ENCODE data around the gene ZNF217. TPM values are rescaled to one million over a fixed set of nuclear protein-coding genes. Genes with fewer than 3 reads are reported as not detected.
"Not testable (repeated sequence)": the region's sequence is repeated elsewhere in the genome, so short reads cannot be mapped to it uniquely, and the experiment has no call there.

Gene ZNF217
- total RNA-seq, 1 donor from 2014 or later = 76.3 TPM

- Mint-ChIP-seq H3K36me3 (ENCODE audit: insufficient read depth) (no peaks in the 10 kb centered on the region), H3K9me3 (ENCODE audit: low read depth) (no peaks in the 10 kb centered on the region), H3K4me3 (ENCODE audit: low read depth) (no peak overlapping the region), H3K4me1 (ENCODE audit: low read depth) (peaks cover 18% of the 10 kb centered on the region), H3K27ac (no peak overlapping the region), H3K27me3 (no peaks in the 10 kb centered on the region)
- no peak for TF ChIP-seq CTCF (IDR thresholded peaks at IDR 0.05; ENCODE audit: unreplicated experiment)
- DNase-seq (ENCODE audit: low spot score, unreplicated experiment) = no peak
These were observed 20.1 kb upstream of the ZNF217 start for GRCh38 chr20:53613748-53614147.

DNA sequence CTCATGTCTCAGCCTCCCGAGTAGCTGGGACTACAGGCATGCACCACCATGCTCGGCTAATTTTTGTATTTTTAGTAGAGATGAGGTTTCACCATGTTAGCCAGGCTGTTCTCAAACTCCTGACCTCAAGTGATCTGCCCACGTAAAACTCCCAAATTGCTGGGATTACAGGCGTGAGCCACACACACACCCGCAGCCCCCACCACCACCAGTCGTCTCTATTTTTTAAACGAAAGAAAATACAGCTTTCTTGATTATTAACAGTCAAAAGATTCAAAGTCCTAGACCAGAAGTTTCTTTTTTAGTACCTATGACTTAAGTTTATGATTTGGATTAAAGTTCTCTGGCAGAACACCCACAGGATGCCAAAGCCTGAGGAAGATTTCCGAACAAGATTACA, 18.6 kb upstream of the ZNF217 start:
- H3K27ac Mint-ChIP-seq; H3K36me3 Mint-ChIP-seq (ENCODE audit: insufficient read depth); H3K4me3 Mint-ChIP-seq (ENCODE audit: low read depth); H3K27me3 Mint-ChIP-seq; DNase-seq (ENCODE audit: low spot score, unreplicated experiment); H3K9me3 Mint-ChIP-seq (ENCODE audit: low read depth): not testable (repeated sequence)
- peaks cover 18% of the 10 kb centered on the region for H3K4me1 Mint-ChIP-seq (ENCODE audit: low read depth)

DNA sequence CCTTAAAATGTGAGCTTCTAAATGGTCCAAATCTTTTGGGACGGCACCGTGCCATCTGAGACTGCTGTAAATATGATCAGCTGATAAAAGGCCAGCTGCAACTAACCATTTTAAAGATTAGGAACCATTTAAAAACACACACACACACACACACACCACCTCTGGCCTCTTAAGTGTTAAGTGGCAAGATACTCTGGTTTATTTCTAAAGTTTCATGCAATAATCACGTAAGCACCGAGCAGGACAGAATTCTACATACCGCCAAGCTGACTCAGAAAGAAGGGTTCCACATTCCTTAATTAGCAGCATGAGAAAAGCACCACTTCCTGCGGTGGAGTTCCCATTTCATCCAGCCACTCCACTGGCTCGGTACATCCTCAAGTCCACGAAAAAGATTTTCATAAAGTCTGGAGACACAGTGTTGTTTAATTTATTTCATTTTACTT, 17.8 kb upstream of the ZNF217 start:
- Mint-ChIP-seq H3K4me3 (ENCODE audit: low read depth) (no peak overlapping the region), H3K9me3 (ENCODE audit: low read depth) (no peaks in the 10 kb centered on the region)

DNA sequence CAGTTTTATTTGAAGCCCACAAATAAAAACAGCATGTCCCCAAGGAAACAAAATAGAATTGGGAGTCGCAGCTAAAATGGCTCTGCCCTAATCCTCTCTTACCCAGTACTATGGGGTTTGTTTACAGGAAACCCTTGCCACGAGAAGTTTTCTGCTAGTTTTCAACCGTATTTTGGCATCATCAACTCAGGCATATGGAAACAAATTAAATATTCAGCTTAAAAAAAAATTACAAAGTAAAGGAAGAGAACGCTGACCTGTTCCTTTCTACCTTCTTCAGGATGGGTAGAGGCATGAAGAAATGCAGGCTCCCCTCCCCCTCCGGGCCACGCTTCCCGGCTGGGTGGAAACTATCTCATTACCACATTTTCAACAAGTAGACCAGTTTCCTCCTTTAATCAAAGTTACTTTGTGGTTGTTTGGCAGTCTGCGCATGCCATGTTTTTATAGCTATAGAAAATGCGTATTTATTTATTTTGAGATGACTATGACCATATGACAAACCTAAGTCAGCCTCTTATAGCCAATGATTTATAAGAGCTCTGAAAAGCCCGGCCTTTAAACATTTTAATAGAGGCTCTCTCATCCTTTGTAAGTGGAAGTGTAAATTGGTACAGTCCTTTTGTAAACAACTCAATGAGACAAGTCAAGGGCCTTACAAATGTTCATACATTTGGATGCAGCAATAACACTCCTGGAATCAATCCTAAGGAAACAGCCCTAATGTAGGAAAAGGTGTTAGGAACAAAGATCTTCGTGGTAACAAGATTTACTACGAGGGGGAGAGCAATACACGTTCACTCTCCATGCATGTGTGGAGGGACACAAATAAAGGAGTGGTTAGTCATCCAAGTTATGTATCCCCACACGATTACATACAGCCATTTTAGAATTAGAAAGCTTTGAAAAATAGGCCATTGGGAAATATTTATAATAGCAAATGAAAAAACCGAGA, 16.1 kb upstream of the ZNF217 start:
- Mint-ChIP-seq H3K9me3 (ENCODE audit: low read depth) (no peaks in the 10 kb centered on the region), H3K27ac (peak overlapping the region; percentile 64), H3K4me3 (ENCODE audit: low read depth) (no peak overlapping the region), H3K4me1 (ENCODE audit: low read depth) (peaks cover 18% of the 10 kb centered on the region), H3K27me3 (no peaks in the 10 kb centered on the region), H3K36me3 (ENCODE audit: insufficient read depth) (no peaks in the 10 kb centered on the region)
- DNase-seq (ENCODE audit: low spot score, unreplicated experiment) = no peak
- no peak for TF ChIP-seq CTCF (IDR thresholded peaks at IDR 0.05; ENCODE audit: unreplicated experiment)

More for the DNA sequence above, 17.8 kb upstream of the ZNF217 start:
- no peak for DNase-seq (ENCODE audit: low spot score, unreplicated experiment)
- H3K27ac Mint-ChIP-seq = peak overlapping the region; percentile 65
- no peak for TF ChIP-seq CTCF (IDR thresholded peaks at IDR 0.05; ENCODE audit: unreplicated experiment)
- H3K4me1 Mint-ChIP-seq (ENCODE audit: low read depth) = peaks cover 18% of the 10 kb centered on the region
- no peaks in the 10 kb centered on the region for H3K36me3 Mint-ChIP-seq (ENCODE audit: insufficient read depth)
- no peaks in the 10 kb centered on the region for H3K27me3 Mint-ChIP-seq

GRCh38 chr20:53608456-53609452, 15.1 kb upstream of the ZNF217 start:
- H3K9me3 Mint-ChIP-seq (ENCODE audit: low read depth) = no peaks in the 10 kb centered on the region
- H3K4me3 Mint-ChIP-seq (ENCODE audit: low read depth) = no peak overlapping the region
- no peak for TF ChIP-seq CTCF (IDR thresholded peaks at IDR 0.05; ENCODE audit: unreplicated experiment)
- no peak for DNase-seq (ENCODE audit: low spot score, unreplicated experiment)
- H3K27me3 Mint-ChIP-seq = no peaks in the 10 kb centered on the region
- no peaks in the 10 kb centered on the region for H3K36me3 Mint-ChIP-seq (ENCODE audit: insufficient read depth)
- H3K27ac Mint-ChIP-seq = peak overlapping the region; percentile 64
- peaks cover 18% of the 10 kb centered on the region for H3K4me1 Mint-ChIP-seq (ENCODE audit: low read depth)
